Vagina (tissue), 2 donors: ENCODE measurements around the gene COPG1.

ENCODE experiments used
- CTCF ChIP-seq, 3 experiments: fragments of 450-650 bp in 2 of 3; fragments of 200-600 bp in 1 of 3; sonication (generic) in 1 of 3; IDR thresholded peaks; one replicate each; pipeline ENCODE4 v1.5.1; 2017 to 2019; ENCODE audit warnings: antibody characterized with exemption in 3 of 3, mild to moderate bottlenecking in 2 of 3, moderate library complexity in 2 of 3
- POLR2A ChIP-seq, 2 donors: fragments of 450-650 bp; IDR thresholded peaks; one replicate each; pipeline ENCODE4 v1.6.1; 2017; ENCODE audit warnings: antibody characterized with exemption in 2 of 2, mild to moderate bottlenecking in 2 of 2, moderate library complexity in 2 of 2

- TF ChIP-seq POLR2A (IDR thresholded peaks at IDR 0.05) (no peak), CTCF (IDR thresholded peaks at IDR 0.05) (no peak)
Observed at GRCh38 chr3:129205109-129205832, 44.1 kb upstream of the COPG1 start.
